ENCODE results near the gene CRP.
"Not testable (repeated sequence)": the region's sequence is repeated elsewhere in the genome, so short reads cannot be mapped to it uniquely, and the experiment has no call there.

The CRP gene

GRCh38 chr1:159746666-159747065 lies 32.3 kb upstream of the CRP start:
- H3K36me3 ChIP-seq (ENCODE audit: control insufficient read depth, insufficient read depth, low read length), result no peaks in the 10 kb centered on the region
- 89 to 92% methylated on average over 2 of the region's 3 CpGs for WGBS, 2 experiments

GRCh38 chr1:159743651-159744410 lies 29.4 kb upstream of the CRP start:
- 96 to 100% methylated on average over 3 to 5 of the region's 5 CpGs for WGBS, 2 experiments
- H3K27ac ChIP-seq (ENCODE audit: insufficient read depth, low read depth, low read length, poor library complexity, severe bottlenecking), result no peak overlapping the region
- no peak overlapping the region for H3K4me3 ChIP-seq (ENCODE audit: insufficient read depth, low read depth, low read length)
- no peaks in the 10 kb centered on the region for H3K4me1 ChIP-seq (ENCODE audit: control insufficient read depth, insufficient read depth, low read length)
- H3K9me3 ChIP-seq (ENCODE audit: control insufficient read depth, low read length), result no peaks in the 10 kb centered on the region
- H3K27me3 ChIP-seq (ENCODE audit: control insufficient read depth, insufficient read depth, low read length, poor library complexity, severe bottlenecking), result no peaks in the 10 kb centered on the region
- no peaks in the 10 kb centered on the region for H3K36me3 ChIP-seq (ENCODE audit: control insufficient read depth, insufficient read depth, low read length)

More at GRCh38 chr1:159746666-159747065, 32.3 kb upstream of the CRP start:
- Histone ChIP-seq H3K4me1 (ENCODE audit: control insufficient read depth, insufficient read depth, low read length) (no peaks in the 10 kb centered on the region), H3K27ac (ENCODE audit: insufficient read depth, low read depth, low read length, poor library complexity, severe bottlenecking) (no peak overlapping the region), H3K9me3 (ENCODE audit: control insufficient read depth, low read length) (no peaks in the 10 kb centered on the region), H3K4me3 (ENCODE audit: insufficient read depth, low read depth, low read length) (no peak overlapping the region), H3K27me3 (ENCODE audit: control insufficient read depth, insufficient read depth, low read length, poor library complexity, severe bottlenecking) (no peaks in the 10 kb centered on the region)

GRCh38 chr1:159737238-159737916 lies 23.0 kb upstream of the CRP start:
- Histone ChIP-seq H3K36me3 (ENCODE audit: control insufficient read depth, insufficient read depth, low read length) (no peaks in the 10 kb centered on the region), H3K4me1 (ENCODE audit: control insufficient read depth, insufficient read depth, low read length) (no peaks in the 10 kb centered on the region), H3K27me3 (ENCODE audit: control insufficient read depth, insufficient read depth, low read length, poor library complexity, severe bottlenecking) (no peaks in the 10 kb centered on the region), H3K27ac (ENCODE audit: insufficient read depth, low read depth, low read length, poor library complexity, severe bottlenecking) (no peak overlapping the region), H3K9me3 (ENCODE audit: control insufficient read depth, low read length) (no peaks in the 10 kb centered on the region), H3K4me3 (ENCODE audit: insufficient read depth, low read depth, low read length) (no peak overlapping the region)
- 92 to 93% methylated on average over 3 to 4 of the region's 4 CpGs for WGBS, 2 experiments

GRCh38 chr1:159723188-159723587 lies 8.8 kb upstream of the CRP start:
- H3K9me3 ChIP-seq (ENCODE audit: control insufficient read depth, low read length); H3K27ac ChIP-seq (ENCODE audit: insufficient read depth, low read depth, low read length, poor library complexity, severe bottlenecking); H3K36me3 ChIP-seq (ENCODE audit: control insufficient read depth, insufficient read depth, low read length); H3K4me1 ChIP-seq (ENCODE audit: control insufficient read depth, insufficient read depth, low read length); H3K27me3 ChIP-seq (ENCODE audit: control insufficient read depth, insufficient read depth, low read length, poor library complexity, severe bottlenecking); H3K4me3 ChIP-seq (ENCODE audit: insufficient read depth, low read depth, low read length): not testable (repeated sequence)
- WGBS, 2 experiments, result 86 to 91% methylated on average over 6 of the region's 6 CpGs

GRCh38 chr1:159719990-159720389 lies 5.6 kb upstream of the CRP start:
- no peaks in the 10 kb centered on the region for H3K9me3 ChIP-seq (ENCODE audit: control insufficient read depth, low read length)
- H3K27me3 ChIP-seq (ENCODE audit: control insufficient read depth, insufficient read depth, low read length, poor library complexity, severe bottlenecking), result no peaks in the 10 kb centered on the region
- no peaks in the 10 kb centered on the region for H3K4me1 ChIP-seq (ENCODE audit: control insufficient read depth, insufficient read depth, low read length)
- no peak overlapping the region for H3K4me3 ChIP-seq (ENCODE audit: insufficient read depth, low read depth, low read length)
- no peak overlapping the region for H3K27ac ChIP-seq (ENCODE audit: insufficient read depth, low read depth, low read length, poor library complexity, severe bottlenecking)
- WGBS, 2 experiments, result 72 to 84% methylated on average over 2 of the region's 2 CpGs
- no peaks in the 10 kb centered on the region for H3K36me3 ChIP-seq (ENCODE audit: control insufficient read depth, insufficient read depth, low read length)

GRCh38 chr1:159715855-159716254 lies 1.5 kb upstream of the CRP start:
- Histone ChIP-seq H3K4me3 (ENCODE audit: insufficient read depth, low read depth, low read length) (no peak overlapping the region), H3K27ac (ENCODE audit: insufficient read depth, low read depth, low read length, poor library complexity, severe bottlenecking) (no peak overlapping the region), H3K36me3 (ENCODE audit: control insufficient read depth, insufficient read depth, low read length) (no peaks in the 10 kb centered on the region), H3K27me3 (ENCODE audit: control insufficient read depth, insufficient read depth, low read length, poor library complexity, severe bottlenecking) (no peaks in the 10 kb centered on the region), H3K9me3 (ENCODE audit: control insufficient read depth, low read length) (no peaks in the 10 kb centered on the region), H3K4me1 (ENCODE audit: control insufficient read depth, insufficient read depth, low read length) (no peaks in the 10 kb centered on the region)
- 100% methylated on average over 1 of the region's 1 CpG; no CpG with 5 or more reads in 1 of the 2 experiments for WGBS, 2 experiments

DNA sequence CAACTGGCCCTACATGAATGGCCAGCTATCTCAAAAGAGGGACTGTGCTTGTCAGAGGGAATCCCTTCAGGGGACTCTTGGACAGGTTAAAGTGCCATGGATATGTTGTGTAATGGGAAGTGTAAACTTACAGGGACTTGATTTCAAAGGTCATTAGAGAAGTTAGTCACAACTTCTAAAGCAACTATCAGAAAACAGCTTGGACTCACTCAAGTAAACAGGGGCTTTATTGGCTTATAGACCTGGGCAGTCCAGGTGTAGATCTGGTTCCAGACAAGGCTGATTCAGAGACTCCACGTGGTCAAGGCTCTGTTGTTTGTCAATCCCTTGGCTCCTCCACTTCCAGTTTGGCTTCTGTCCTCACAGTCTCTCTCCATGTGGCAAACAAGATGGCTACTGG lies 2.3 kb downstream of the CRP start:
- no peak overlapping the region for H3K4me3 ChIP-seq (ENCODE audit: insufficient read depth, low read depth, low read length)
- no peaks in the 10 kb centered on the region for H3K9me3 ChIP-seq (ENCODE audit: control insufficient read depth, low read length)
- H3K36me3 ChIP-seq (ENCODE audit: control insufficient read depth, insufficient read depth, low read length), result no peaks in the 10 kb centered on the region
- H3K27ac ChIP-seq (ENCODE audit: insufficient read depth, low read depth, low read length, poor library complexity, severe bottlenecking), result no peak overlapping the region
- H3K4me1 ChIP-seq (ENCODE audit: control insufficient read depth, insufficient read depth, low read length), result no peaks in the 10 kb centered on the region
- 69 to 74% methylated on average over 1 of the region's 1 CpG for WGBS, 2 experiments
- no peaks in the 10 kb centered on the region for H3K27me3 ChIP-seq (ENCODE audit: control insufficient read depth, insufficient read depth, low read length, poor library complexity, severe bottlenecking)

GRCh38 chr1:159707472-159708260 lies 6.7 kb downstream of the CRP start:
- H3K36me3 ChIP-seq (ENCODE audit: control insufficient read depth, insufficient read depth, low read length), result no peaks in the 10 kb centered on the region
- no peaks in the 10 kb centered on the region for H3K27me3 ChIP-seq (ENCODE audit: control insufficient read depth, insufficient read depth, low read length, poor library complexity, severe bottlenecking)
- no peaks in the 10 kb centered on the region for H3K4me1 ChIP-seq (ENCODE audit: control insufficient read depth, insufficient read depth, low read length)
- H3K27ac ChIP-seq (ENCODE audit: insufficient read depth, low read depth, low read length, poor library complexity, severe bottlenecking), result no peak overlapping the region
- WGBS, 2 experiments, result 91% methylated on average over 4 to 6 of the region's 6 CpGs
- H3K9me3 ChIP-seq (ENCODE audit: control insufficient read depth, low read length), result no peaks in the 10 kb centered on the region
- H3K4me3 ChIP-seq (ENCODE audit: insufficient read depth, low read depth, low read length), result no peak overlapping the region

- no peaks in the 10 kb centered on the region for H3K27me3 ChIP-seq (ENCODE audit: control insufficient read depth, insufficient read depth, low read length, poor library complexity, severe bottlenecking)
- 75 to 81% methylated on average over 3 of the region's 3 CpGs for WGBS, 2 experiments
- no peaks in the 10 kb centered on the region for H3K36me3 ChIP-seq (ENCODE audit: control insufficient read depth, insufficient read depth, low read length)
- H3K27ac ChIP-seq (ENCODE audit: insufficient read depth, low read depth, low read length, poor library complexity, severe bottlenecking), result no peak overlapping the region
- no peaks in the 10 kb centered on the region for H3K4me1 ChIP-seq (ENCODE audit: control insufficient read depth, insufficient read depth, low read length)
- no peaks in the 10 kb centered on the region for H3K9me3 ChIP-seq (ENCODE audit: control insufficient read depth, low read length)
- no peak overlapping the region for H3K4me3 ChIP-seq (ENCODE audit: insufficient read depth, low read depth, low read length)
These were observed 8.5 kb downstream of the CRP start for GRCh38 chr1:159705904-159706256.

- no peaks in the 10 kb centered on the region for H3K9me3 ChIP-seq (ENCODE audit: control insufficient read depth, low read length)
- WGBS, 2 experiments, result 89 to 94% methylated on average over 7 of the region's 7 CpGs
- no peaks in the 10 kb centered on the region for H3K27me3 ChIP-seq (ENCODE audit: control insufficient read depth, insufficient read depth, low read length, poor library complexity, severe bottlenecking)
- H3K27ac ChIP-seq (ENCODE audit: insufficient read depth, low read depth, low read length, poor library complexity, severe bottlenecking), result no peak overlapping the region
- H3K4me1 ChIP-seq (ENCODE audit: control insufficient read depth, insufficient read depth, low read length), result no peaks in the 10 kb centered on the region
- H3K4me3 ChIP-seq (ENCODE audit: insufficient read depth, low read depth, low read length), result no peak overlapping the region
- H3K36me3 ChIP-seq (ENCODE audit: control insufficient read depth, insufficient read depth, low read length), result no peaks in the 10 kb centered on the region
These were observed 9.0 kb downstream of the CRP start for GRCh38 chr1:159705251-159705903.

Data from ectodermal cell (in vitro differentiated cells).